Measurements from ENCODE around the gene PCCA.

The PCCA gene

GRCh38 chr13:100544866-100545683, 456.2 kb downstream of the PCCA start:
- Histone ChIP-seq H3K4me3 (ENCODE audit: low read depth, low read length) (no peak overlapping the region), H3K27ac (no peak overlapping the region), H3K36me3 (no peaks in the 10 kb centered on the region), H3K9me3 (ENCODE audit: severe bottlenecking) (no peaks in the 10 kb centered on the region), H3K27me3 (ENCODE audit: insufficient read depth, low read depth, severe bottlenecking) (no peaks in the 10 kb centered on the region)
- no peak for DNase-seq
- no peak for TF ChIP-seq CTCF (IDR thresholded peaks at IDR 0.05; ENCODE audit: low read depth, low read length)

GRCh38 chr13:100545684-100546061, 456.8 kb downstream of the PCCA start:
- Histone ChIP-seq H3K27ac (no peak overlapping the region), H3K27me3 (ENCODE audit: insufficient read depth, low read depth, severe bottlenecking) (no peaks in the 10 kb centered on the region)
- no peak for TF ChIP-seq CTCF (IDR thresholded peaks at IDR 0.05; ENCODE audit: low read depth, low read length)

GRCh38 chr13:100546713-100547405, 458.0 kb downstream of the PCCA start:
- Histone ChIP-seq H3K27ac (no peak overlapping the region), H3K4me3 (ENCODE audit: low read depth, low read length) (no peak overlapping the region), H3K36me3 (no peaks in the 10 kb centered on the region), H3K9me3 (ENCODE audit: severe bottlenecking) (no peaks in the 10 kb centered on the region), H3K27me3 (ENCODE audit: insufficient read depth, low read depth, severe bottlenecking) (no peaks in the 10 kb centered on the region)
- TF ChIP-seq CTCF (IDR thresholded peaks at IDR 0.05; ENCODE audit: low read depth, low read length), result no peak
- no peak for DNase-seq

More at GRCh38 chr13:100545684-100546061, 456.8 kb downstream of the PCCA start:
- no peaks in the 10 kb centered on the region for H3K9me3 ChIP-seq (ENCODE audit: severe bottlenecking)
- no peak for DNase-seq
- no peaks in the 10 kb centered on the region for H3K36me3 ChIP-seq
- no peak overlapping the region for H3K4me3 ChIP-seq (ENCODE audit: low read depth, low read length)

- TF ChIP-seq CTCF (IDR thresholded peaks at IDR 0.05; ENCODE audit: low read depth, low read length), result no peak
These were observed 458.9 kb downstream of the PCCA start for GRCh38 chr13:100547791-100548201.

GRCh38 chr13:100549316-100549715, 460.4 kb downstream of the PCCA start:
- peaks cover 3% of the 10 kb centered on the region for H3K9me3 ChIP-seq (ENCODE audit: severe bottlenecking)
- no peak overlapping the region for H3K4me3 ChIP-seq (ENCODE audit: low read depth, low read length)

More at GRCh38 chr13:100547791-100548201, 458.9 kb downstream of the PCCA start:
- Histone ChIP-seq H3K36me3 (no peaks in the 10 kb centered on the region), H3K27ac (no peak overlapping the region), H3K4me3 (ENCODE audit: low read depth, low read length) (no peak overlapping the region), H3K27me3 (ENCODE audit: insufficient read depth, low read depth, severe bottlenecking) (no peaks in the 10 kb centered on the region), H3K9me3 (ENCODE audit: severe bottlenecking) (no peaks in the 10 kb centered on the region)
- DNase-seq, result no peak

More at GRCh38 chr13:100549316-100549715, 460.4 kb downstream of the PCCA start:
- DNase-seq, result no peak
- no peaks in the 10 kb centered on the region for H3K36me3 ChIP-seq
- H3K27me3 ChIP-seq (ENCODE audit: insufficient read depth, low read depth, severe bottlenecking), result no peaks in the 10 kb centered on the region
- no peak for TF ChIP-seq CTCF (IDR thresholded peaks at IDR 0.05; ENCODE audit: low read depth, low read length)
- H3K27ac ChIP-seq, result no peak overlapping the region
